RCC 7860 (cell line): Measurements from ENCODE around the gene SELENOO.

Experiments
- DNase-seq: peaks from one replicate; pipeline ENCODE4 v3.0.0-alpha.2; 2015; ENCODE audit warnings: low spot score
- FAIRE-seq: peaks from 2 replicates; lab custom pipeline; 2012; peaks lifted over from hg19 to GRCh38; lab: Jason Lieb, UNC

Gene SELENOO

GRCh38 chr22:50171319-50171964 lies 29.4 kb upstream of the SELENOO start:
- FAIRE-seq (no peak), DNase-seq (no peak)

DNA sequence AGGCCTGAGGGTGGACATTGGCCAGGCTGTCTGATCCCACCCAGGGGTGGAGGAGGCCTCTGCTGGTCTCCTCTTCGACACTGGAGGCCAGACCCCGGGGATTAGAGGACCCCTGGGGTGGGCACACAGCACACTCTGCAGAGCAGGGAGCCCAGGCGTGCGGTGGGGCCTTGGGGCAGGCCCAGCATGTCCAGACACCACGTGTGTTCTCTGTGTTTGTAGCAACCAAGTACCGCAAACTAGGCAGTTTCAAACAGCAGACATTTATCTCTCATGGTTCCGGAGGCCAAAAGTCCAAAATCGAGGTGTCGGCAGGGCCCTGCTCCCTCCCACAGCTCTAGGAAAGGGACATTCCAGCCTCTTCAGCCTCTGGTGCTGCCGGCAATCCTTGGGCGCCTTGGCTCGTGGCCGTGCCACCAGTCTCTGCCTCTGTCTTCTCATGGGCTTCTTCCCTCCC lies 28.8 kb upstream of the SELENOO start:
- DNase-seq (no peak), FAIRE-seq (no peak)

DNA sequence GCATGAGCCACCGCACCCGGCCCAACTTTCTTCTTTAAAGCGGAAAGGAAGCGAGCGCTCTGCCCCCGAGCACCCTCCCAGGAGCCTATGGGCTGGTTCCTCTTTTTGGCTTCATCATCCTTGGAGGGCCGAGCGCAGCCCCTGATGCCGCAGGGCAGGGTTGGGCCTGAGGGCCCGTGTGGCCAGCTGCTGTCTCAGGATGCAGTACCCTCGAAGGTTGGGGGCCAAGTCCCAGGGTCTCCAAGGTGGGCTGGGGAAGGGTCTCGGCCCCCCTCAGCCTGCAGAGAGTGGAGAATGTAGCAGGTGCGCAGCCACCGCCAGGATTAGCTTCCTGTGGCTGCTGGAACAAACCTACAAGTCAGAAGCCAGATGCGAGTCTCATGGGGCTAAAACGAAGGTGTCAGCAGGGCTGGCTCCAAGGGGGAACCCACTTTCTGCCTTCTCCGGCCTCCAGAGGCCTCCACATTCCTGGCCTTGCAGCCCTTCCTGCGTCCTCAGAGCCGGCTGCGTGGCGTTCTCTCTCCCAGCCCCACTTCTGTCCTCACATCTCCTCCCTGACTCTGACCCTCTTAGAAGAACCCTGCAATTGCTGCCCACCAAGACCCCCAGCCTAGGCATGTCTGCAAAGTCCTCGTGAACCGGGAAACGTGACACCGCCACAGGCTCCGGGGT lies 27.4 kb upstream of the SELENOO start:
- FAIRE-seq (no peak), DNase-seq (no peak)

- FAIRE-seq: no peak
- DNase-seq: no peak
Observed at GRCh38 chr22:50173983-50174355, 26.8 kb upstream of the SELENOO start.

DNA sequence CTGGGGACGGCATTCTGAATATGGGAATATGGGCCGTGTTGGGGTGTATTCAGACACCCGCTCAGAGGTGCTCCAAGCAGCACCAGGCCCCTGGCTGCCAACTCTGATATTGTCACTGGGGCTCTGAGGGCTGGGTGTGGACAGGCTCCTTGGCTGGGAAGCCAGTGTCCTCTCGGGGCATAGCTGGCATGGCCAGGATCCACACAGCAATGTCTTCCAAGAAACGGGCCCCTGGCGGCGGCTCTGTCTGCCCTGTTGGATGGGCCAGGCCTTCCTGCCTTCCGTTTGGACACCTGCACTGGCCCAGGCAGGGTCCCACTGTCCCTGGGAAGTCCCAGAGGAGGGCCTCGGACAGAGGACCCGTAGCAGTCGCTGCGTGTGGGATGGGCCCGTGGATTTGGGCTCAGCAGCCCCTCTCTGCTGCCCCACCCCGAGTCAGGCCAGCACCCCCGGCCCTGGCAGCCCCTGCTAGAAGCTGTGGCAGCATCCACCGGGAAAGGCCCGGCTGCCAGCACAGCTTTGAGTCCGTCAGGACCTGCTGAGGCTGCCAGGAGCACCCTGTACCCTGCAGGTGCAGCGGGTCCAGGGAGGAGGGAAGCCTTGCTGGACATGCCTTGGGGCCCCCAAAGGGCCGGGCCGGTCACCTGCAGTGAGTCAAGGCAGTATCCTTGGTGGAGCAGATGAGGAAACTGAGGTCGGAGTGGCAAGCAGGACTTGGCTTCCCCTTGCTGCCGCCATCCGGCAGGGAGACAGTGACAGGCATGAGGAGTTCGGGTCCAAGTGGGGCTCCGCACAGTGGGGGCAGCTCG lies 26.2 kb upstream of the SELENOO start:
- no peak for DNase-seq

DNA sequence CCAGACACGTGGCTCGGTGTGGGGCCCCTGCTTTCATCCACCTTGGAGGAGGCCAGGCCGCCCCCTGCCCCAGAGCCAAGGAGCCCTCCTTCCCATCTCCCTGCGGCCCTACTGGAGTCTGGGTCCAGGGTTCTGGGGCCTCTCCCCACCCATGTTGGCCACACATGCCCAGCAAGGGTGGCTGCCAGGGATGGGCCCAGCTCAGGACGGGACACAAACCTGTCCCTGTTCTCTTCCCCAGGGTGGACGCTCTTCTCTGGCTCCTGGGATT lies 25.7 kb upstream of the SELENOO start:
- FAIRE-seq: no peak
- no peak for DNase-seq

More for the DNA sequence above, 26.2 kb upstream of the SELENOO start:
- no peak for FAIRE-seq

DNA sequence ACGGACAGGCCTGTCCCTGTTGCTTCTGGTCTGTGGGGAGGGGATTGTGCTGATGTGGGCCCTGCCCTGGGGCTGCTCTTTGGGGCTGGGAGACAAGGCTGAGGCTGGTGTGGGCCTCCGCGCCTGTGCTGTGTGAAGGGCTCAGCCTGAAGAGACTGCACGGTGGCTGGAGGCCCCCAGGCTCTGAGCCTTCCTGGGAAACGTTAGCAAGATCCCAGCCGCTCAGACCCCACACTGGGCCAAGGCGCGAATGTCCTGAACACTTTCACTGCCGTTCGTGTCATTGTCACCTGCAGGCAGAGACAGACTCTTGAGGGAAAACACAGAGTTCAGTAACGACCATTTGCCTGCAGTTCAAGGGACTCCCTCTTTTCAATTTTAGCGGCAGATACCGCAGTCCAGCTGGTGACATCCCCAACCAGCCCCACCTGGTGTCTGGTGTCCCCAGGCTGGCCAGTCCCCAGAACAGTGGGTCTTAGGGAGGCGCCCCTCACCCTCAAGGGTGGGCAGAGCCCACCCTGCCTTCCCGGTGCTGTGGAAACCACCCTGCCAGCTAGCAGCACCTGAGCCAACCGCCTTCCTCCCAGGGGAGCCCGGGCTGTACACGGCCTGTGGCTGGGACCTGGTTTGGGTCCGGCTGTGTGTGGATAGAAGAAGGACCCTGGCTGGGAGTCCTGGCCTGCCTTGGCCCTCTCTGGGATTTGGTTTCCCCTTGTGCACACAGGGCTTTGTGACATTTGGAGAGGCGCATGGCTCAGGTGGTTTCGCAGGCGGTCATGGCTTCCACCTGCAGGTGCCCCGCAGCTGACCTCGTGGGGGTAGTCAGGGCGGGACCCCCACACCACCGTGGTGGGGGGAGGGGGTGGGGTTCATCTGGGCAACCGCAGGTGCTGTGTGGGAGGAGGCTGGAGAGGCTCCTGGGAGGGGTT lies 24.6 kb upstream of the SELENOO start:
- DNase-seq (no peak), FAIRE-seq (no peak)

DNA sequence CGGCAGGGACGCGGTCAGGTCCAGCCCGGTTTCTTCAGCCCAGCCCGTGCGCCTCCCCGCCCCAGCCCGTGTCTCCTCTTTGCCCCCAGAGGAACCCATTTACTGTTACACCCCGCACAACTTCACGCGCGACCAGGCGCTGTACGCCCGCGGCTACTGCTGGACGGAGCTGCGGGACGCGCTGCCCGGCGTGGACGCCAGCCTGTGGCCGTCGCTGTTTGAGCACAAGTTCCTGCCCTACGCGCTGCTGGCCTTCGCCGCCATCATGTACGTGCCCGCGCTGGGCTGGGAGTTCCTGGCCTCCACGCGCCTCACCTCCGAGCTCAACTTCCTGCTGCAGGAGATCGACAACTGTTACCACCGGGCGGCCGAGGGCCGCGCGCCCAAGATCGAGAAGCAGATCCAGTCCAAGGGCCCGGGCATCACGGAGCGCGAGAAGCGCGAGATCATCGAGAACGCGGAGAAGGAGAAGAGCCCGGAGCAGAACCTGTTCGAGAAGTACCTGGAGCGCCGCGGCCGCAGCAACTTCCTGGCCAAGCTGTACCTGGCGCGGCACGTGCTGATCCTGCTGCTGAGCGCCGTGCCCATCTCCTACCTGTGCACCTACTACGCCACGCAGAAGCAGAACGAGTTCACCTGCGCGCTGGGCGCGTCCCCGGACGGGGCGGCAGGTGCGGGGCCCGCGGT lies 23.8 kb upstream of the SELENOO start:
- DNase-seq (no peak), FAIRE-seq (no peak)

- no peak for FAIRE-seq
- no peak for DNase-seq
Observed at GRCh38 chr22:50177537-50178470, 23.0 kb upstream of the SELENOO start.

- DNase-seq (no peak), FAIRE-seq (no peak)
Observed at GRCh38 chr22:50178471-50178864, 22.3 kb upstream of the SELENOO start.

DNA sequence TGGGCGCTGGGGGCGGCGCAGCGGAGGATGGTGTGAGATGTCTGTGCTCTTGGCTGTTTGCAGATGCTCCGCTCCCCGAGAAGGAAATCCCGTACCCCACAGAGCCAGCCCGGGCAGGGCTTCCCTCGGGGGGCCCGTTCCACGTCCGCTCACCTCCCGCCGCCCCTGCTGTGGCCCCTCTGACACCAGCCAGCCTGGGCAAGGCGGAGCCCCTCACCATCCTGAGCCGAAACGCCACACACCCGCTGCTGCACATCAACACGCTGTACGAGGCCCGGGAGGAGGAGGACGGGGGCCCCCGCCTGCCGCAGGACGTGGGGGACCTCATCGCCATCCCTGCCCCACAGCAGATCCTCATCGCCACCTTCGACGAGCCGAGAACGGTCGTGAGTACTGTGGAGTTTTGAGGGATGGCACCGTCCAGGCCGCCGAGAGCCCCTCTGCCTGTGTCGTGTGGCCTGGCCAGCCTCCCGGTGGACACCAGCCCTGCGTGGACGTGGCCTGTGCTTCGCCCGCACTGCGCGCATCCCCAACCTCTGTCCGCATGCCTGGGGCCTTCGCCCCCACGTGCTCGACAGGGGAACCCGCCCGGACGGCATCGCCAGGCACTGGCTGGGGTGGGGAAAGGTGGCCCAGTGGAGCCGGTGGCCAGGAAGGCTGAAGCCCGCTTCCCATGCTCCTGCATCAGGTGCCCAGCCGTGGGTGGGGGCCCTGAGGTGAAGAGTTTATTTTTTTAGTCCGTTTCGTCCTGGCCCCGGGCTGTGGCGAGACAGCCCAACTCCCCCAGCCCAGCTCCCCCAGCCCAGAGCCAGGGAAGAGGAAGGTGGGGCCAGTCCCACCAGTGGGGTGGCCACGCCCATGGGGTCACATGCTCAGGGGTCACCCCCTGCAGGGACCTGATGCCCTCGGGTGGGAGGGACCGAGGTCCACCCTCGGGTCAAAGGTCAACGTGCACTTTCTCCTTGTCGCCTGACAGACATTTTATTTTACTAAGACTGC lies 21.6 kb upstream of the SELENOO start:
- DNase-seq: no peak
- FAIRE-seq: no peak

DNA sequence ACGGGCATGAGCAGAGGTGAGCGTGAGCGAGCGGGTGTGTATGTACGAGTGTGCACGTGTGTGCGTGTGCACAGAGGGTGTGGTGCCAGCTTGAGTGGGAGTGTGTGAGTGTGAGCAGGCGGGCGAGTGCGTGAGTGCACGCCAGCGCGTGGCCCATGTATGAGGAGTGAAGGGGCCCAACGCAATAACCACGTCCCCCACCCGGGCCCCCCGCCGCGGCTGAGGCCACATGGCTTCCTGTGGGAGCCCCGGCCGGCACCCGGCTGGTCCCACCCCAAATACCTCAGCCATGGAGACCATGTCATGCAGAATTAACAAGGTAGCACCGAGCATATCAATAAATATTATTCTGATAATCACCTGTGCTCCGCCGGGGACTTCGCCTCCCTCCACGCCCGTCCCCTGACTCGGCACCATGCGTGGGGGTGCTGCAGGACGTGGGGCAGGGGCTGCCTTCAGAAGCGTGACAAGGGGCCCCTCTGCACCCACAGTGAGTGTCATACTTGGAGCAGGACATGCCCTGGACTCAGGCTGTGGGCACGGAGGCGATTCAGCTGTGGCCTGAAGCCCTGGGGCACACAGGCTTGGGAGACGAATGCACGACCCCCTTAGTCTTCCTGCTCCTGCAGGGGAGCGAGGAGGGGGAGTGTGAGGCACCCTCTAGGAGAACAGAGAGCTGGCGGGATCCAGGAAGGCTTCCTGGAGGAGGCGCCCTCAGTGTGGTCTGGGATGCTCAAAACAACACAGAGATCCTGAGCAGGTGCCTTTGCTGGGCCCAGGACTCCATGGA lies 20.7 kb upstream of the SELENOO start:
- DNase-seq (no peak), FAIRE-seq (no peak)

- FAIRE-seq (no peak), DNase-seq (no peak)
Observed at GRCh38 chr22:50180727-50181521, 19.9 kb upstream of the SELENOO start.

DNA sequence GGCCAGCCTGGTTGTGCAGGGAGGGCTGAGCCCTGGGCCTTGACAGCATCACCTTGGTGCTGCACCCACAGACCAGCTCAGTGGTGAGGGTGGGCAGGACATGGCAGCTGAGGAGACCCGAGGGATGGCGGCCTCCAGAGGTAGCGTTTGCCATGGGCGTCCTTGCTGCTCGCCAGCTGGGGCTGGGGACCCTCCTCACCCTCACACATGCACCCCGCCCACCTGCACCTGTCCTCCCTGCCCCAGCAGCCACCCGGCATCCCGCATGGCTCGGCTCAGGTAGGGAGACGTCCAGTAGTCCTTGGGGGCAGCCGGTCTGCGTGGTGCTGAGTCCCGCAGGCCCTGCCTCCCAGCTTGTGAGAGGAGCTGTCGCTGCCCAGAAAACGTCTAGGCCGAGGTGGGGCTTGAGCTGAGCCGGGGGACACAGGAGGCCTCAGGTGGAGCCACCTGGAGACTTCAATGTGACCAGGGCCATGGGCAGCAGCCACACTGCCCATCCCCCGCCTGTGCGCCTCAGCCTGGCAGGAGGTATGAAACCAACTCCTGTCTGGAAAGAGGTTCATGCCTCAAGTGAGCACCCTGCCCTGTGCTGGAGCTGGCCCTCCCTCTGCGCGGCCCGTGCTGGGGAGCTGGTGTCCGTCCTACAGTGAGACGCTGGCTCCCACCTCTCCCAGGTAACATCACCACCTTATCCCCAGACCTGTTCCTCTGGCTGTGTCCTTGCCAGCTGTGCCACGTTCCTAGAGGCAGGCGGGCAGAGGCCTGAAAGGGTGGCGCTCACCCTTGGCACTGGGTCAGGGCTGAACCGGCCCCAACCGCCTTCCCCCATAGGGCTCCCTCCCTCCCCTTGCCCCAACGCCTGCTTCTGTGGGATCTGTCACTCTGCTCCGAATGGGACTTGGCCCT lies 18.4 kb upstream of the SELENOO start:
- no peak for FAIRE-seq
- DNase-seq: no peak

- FAIRE-seq: no peak
- DNase-seq: no peak
Observed at GRCh38 chr22:50183141-50183971, 17.5 kb upstream of the SELENOO start.
